ENCODE results near the gene BMPR2. TPM values are rescaled to one million over a fixed set of nuclear protein-coding genes. Genes with fewer than 3 reads are reported as not detected.

The BMPR2 gene
- total RNA-seq, 1 experiment from 2014 or later: 27.4 TPM

- POLR2A ChIA-PET: interaction anchor here (1.5 to 1.8 kb wide), 2 partner anchors 46 to 281 kb away, joined by 8 to 19 read pairs; partner anchors contain the start of gene FAM117B
- BruUV-seq (replicated peaks): no TSS peak
- no peak overlapping the region for H3K4me3 Mint-ChIP-seq (ENCODE audit: unreplicated experiment)
- no peaks in the 10 kb centered on the region for H3K9me3 Mint-ChIP-seq (ENCODE audit: unreplicated experiment)
- TF ChIP-seq CTCF (IDR thresholded peaks at IDR 0.05; ENCODE audit: unreplicated experiment): no peak
- peaks cover 7% of the 10 kb centered on the region for H3K4me1 Mint-ChIP-seq (ENCODE audit: insufficient read depth, unreplicated experiment)
- intact Hi-C loops (cut with micrococcal nuclease): loop anchor here (5.0 kb wide), 1 partner anchor 1318 kb away; no protein-coding TSS in a partner anchor
- DNase-seq (ENCODE audit: unreplicated experiment): no peak
- H3K27ac Mint-ChIP-seq (ENCODE audit: low read depth, unreplicated experiment): no peak overlapping the region
- CTCF ChIA-PET: interaction anchor here (0.6 to 3.5 kb wide), 22 partner anchors 8 to 523 kb away, joined by 3 to 43 read pairs (median 6); partner anchors contain the start of genes FAM117B and ICA1L
- H3K36me3 Mint-ChIP-seq (ENCODE audit: insufficient read depth, unreplicated experiment): no peaks in the 10 kb centered on the region
- no peaks in the 10 kb centered on the region for H3K27me3 Mint-ChIP-seq (ENCODE audit: insufficient read depth, unreplicated experiment)
These were observed 213.4 kb downstream of the BMPR2 start for GRCh38 chr2:202589582-202589949.

DNA sequence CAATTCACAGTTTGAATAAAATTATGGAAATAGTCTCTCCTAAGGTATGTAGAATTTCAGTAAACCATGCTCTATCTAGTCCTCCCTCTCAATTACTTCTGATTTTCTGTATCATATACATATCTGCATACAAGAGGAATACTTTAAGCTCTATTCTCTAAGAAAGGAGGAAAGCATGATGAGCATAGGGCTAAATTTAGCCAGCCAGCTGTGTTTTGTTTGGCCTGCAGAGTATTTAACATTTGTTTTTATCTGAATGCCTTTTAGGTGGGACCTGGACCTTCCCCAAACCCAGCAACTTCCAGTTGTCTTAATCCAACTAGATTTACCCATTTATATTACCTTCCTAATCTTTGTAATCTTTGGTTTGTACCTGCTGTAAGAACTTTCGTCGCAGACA lies 216.4 kb downstream of the BMPR2 start:
- CTCF ChIA-PET: interaction anchor here (0.5 kb wide), 1 partner anchor 119 kb away, joined by 3 read pairs; no protein-coding TSS in a partner anchor
- no TSS peak for BruUV-seq (replicated peaks)

GRCh38 chr2:202599105-202599504 lies 223.0 kb downstream of the BMPR2 start:
- TF ChIP-seq CTCF (IDR thresholded peaks at IDR 0.05; ENCODE audit: unreplicated experiment): no peak
- no peaks in the 10 kb centered on the region for H3K9me3 Mint-ChIP-seq (ENCODE audit: unreplicated experiment)
- no peak for DNase-seq (ENCODE audit: unreplicated experiment)
- H3K36me3 Mint-ChIP-seq (ENCODE audit: insufficient read depth, unreplicated experiment): no peaks in the 10 kb centered on the region
- no peaks in the 10 kb centered on the region for H3K27me3 Mint-ChIP-seq (ENCODE audit: insufficient read depth, unreplicated experiment)
- peaks cover 4% of the 10 kb centered on the region for H3K4me1 Mint-ChIP-seq (ENCODE audit: insufficient read depth, unreplicated experiment)
- no peak overlapping the region for H3K27ac Mint-ChIP-seq (ENCODE audit: low read depth, unreplicated experiment)
- CTCF ChIA-PET: interaction anchor here (0.6 kb wide), 1 partner anchor 113 kb away, joined by 4 read pairs; no protein-coding TSS in a partner anchor
- intact Hi-C loops (cut with micrococcal nuclease): no loop called here
- POLR2A ChIA-PET: interaction anchor here (0.7 to 0.8 kb wide), 2 partner anchors 172 to 199 kb away, joined by 3 read pairs; no protein-coding TSS in a partner anchor
- H3K4me3 Mint-ChIP-seq (ENCODE audit: unreplicated experiment): no peak overlapping the region
- BruUV-seq (replicated peaks): no TSS peak

More for the DNA sequence above, 216.4 kb downstream of the BMPR2 start:
- DNase-seq (ENCODE audit: unreplicated experiment): no peak
- H3K4me3 Mint-ChIP-seq (ENCODE audit: unreplicated experiment): no peak overlapping the region
- H3K9me3 Mint-ChIP-seq (ENCODE audit: unreplicated experiment): no peaks in the 10 kb centered on the region
- no peaks in the 10 kb centered on the region for H3K27me3 Mint-ChIP-seq (ENCODE audit: insufficient read depth, unreplicated experiment)
- peaks cover 12% of the 10 kb centered on the region for H3K4me1 Mint-ChIP-seq (ENCODE audit: insufficient read depth, unreplicated experiment)
- intact Hi-C loops (cut with micrococcal nuclease): no loop called here
- no peak overlapping the region for H3K27ac Mint-ChIP-seq (ENCODE audit: low read depth, unreplicated experiment)
- no peak for TF ChIP-seq CTCF (IDR thresholded peaks at IDR 0.05; ENCODE audit: unreplicated experiment)
- no peaks in the 10 kb centered on the region for H3K36me3 Mint-ChIP-seq (ENCODE audit: insufficient read depth, unreplicated experiment)
- POLR2A ChIA-PET: interaction anchor here (0.6 to 1.3 kb wide), 2 partner anchors 279 to 942 kb away, joined by 3 to 4 read pairs; partner anchors contain the start of genes ICA1L and RAPH1

DNA sequence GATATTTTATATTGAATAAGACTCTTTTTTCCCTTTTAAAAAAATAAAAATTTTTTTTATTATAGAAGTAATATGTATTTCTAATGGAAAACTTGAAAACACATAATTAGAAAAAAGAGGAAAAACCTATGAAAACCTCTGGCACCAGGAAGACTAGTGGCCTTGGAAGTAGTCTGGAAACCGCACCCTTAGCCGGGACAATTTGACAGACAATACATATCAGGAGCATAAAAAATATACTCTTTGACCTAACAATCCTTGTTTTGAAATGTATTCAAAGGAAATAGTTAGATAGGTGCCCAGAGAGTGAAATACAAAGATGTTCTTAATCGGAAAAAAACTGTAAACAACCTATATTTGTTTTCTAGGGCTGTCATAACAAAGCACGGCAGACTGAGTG lies 223.8 kb downstream of the BMPR2 start:
- no peak for DNase-seq (ENCODE audit: unreplicated experiment)
- ChIA-PET POLR2A (interaction anchor here (0.7 kb wide), 1 partner anchor 198 kb away, joined by 3 read pairs; no protein-coding TSS in a partner anchor), CTCF (interaction anchor here (0.6 to 3.2 kb wide), 2 partner anchors 10 to 1085 kb away, joined by 3 to 27 read pairs; no protein-coding TSS in a partner anchor)
- BruUV-seq (replicated peaks): no TSS peak
- no peak for TF ChIP-seq CTCF (IDR thresholded peaks at IDR 0.05; ENCODE audit: unreplicated experiment)
- intact Hi-C loops (cut with micrococcal nuclease): no loop called here
- no peak overlapping the region for H3K4me3 Mint-ChIP-seq (ENCODE audit: unreplicated experiment)
- H3K27ac Mint-ChIP-seq (ENCODE audit: low read depth, unreplicated experiment): no peak overlapping the region
- no peaks in the 10 kb centered on the region for H3K9me3 Mint-ChIP-seq (ENCODE audit: unreplicated experiment)
- peaks cover 4% of the 10 kb centered on the region for H3K4me1 Mint-ChIP-seq (ENCODE audit: insufficient read depth, unreplicated experiment)
- no peaks in the 10 kb centered on the region for H3K36me3 Mint-ChIP-seq (ENCODE audit: insufficient read depth, unreplicated experiment)
- H3K27me3 Mint-ChIP-seq (ENCODE audit: insufficient read depth, unreplicated experiment): no peaks in the 10 kb centered on the region
